Middle frontal gyrus (tissue), 1 donor: ENCODE measurements around the gene SEPTIN3.
"Not testable (repeated sequence)": the region's sequence is repeated elsewhere in the genome, so short reads cannot be mapped to it uniquely, and the experiment has no call there.

Experiments used
- DNase-seq: peaks from one replicate; pipeline ENCODE4 v3.0.0-alpha.2; 2015; ENCODE audit warnings: low spot score; ENCODE audit errors: extremely low spot score

The SEPTIN3 gene

GRCh38 chr22:41940832-41941765 lies 28.1 kb upstream of the SEPTIN3 start:
- peak; percentile 70 for DNase-seq

DNA sequence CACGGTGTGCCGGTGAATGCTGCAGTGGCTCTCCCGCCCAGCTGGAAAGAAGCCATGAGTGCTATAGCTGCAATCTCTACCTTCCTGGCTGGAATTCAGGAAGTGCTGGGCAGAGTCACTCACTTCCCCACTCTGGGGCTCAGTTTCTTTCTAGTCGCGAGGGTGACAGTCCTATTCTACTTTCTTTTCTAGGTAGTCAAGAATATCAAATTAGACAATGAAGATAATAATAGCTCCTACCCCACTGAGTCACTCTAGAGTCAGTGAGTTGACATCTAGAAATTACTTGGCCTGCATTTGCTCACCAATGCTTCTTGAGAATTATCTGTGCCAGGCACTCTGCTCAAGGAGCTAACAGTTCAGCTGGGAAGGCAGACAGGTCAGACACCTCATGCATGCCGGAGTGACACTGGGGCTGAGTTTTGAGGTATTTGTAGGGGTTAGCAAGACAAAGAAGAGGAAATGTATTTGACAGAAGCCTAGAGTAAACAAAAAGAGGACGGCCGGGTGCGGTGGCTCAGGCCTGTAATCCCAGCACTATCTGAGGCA lies 25.5 kb upstream of the SEPTIN3 start:
- no peak for DNase-seq

- peak; percentile 81 for DNase-seq
Observed at GRCh38 chr22:41946629-41947423, 22.4 kb upstream of the SEPTIN3 start, which contains the start of gene CENPM. CENPM (minus strand) TSS chr22:41947152; CDS start chr22:41947076, 76 bp downstream.

DNA sequence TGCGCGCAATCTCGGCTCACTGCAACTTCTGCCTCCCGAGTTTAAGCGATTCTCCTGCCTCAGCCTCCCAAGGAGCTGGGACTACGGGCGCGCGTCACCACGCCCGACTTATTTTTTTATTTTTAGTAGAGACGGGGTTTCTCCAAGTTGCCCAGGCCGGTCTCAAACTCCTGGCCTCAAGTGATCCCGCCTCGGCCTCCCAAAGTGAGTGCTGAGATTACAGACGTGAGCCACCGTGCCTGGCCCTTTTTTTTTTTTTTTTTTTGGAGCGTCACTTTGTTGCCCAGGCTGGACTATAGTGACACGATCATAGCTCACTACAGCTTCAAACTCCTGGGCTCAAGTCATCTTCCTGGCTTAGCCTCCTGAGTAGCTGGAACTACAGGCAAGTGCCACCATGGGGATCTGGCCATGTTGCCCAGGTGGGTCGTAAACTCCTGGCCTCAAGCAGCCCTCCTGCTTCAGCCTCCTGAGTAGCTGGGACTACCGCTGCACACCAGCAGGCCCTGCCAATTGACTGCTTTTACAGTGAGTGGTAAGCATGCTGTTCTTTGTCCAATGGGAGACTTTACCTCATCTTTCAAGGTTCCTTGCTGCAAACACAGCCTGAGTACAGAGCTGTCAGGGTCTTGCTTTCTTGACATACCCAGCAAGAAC lies 21.7 kb upstream of the SEPTIN3 start:
- no peak for DNase-seq

- no peak for DNase-seq
Observed at GRCh38 chr22:41948142-41948541, 21.1 kb upstream of the SEPTIN3 start.

- not testable (repeated sequence) for DNase-seq
Observed at GRCh38 chr22:41948928-41949296, 20.3 kb upstream of the SEPTIN3 start.

DNA sequence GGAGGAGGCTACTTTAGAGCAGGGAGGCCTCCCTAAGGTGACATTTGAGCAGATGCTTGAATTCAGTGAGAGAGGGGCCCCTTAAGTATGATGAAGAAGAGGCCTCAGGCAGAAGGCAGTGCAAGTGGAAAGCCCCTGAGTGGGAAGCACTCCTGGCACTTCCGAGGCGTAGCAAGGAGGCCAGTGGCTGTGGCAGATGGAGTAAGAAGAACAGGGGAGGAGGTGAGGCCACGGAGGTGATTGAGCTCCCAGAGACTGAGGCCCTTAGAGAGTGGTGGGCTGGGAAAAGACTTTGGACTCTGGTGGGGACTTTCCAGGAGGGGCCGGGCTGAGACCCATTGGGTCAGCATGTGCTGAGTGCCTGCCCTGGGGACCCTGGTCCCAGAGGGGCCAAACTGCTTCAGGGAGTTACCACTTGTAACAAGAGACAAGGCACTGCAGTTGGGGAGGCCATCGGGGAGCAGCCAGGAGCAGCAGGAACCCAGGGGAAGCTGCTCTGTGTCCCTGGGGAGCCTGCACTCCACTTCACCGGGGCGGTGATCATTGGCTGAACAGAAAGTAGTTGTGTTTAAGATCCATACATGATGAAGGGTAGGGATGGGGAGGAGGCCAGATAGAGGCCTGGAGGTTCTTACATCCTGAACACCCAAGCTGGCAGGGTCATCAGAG lies 19.8 kb upstream of the SEPTIN3 start:
- no peak for DNase-seq

DNA sequence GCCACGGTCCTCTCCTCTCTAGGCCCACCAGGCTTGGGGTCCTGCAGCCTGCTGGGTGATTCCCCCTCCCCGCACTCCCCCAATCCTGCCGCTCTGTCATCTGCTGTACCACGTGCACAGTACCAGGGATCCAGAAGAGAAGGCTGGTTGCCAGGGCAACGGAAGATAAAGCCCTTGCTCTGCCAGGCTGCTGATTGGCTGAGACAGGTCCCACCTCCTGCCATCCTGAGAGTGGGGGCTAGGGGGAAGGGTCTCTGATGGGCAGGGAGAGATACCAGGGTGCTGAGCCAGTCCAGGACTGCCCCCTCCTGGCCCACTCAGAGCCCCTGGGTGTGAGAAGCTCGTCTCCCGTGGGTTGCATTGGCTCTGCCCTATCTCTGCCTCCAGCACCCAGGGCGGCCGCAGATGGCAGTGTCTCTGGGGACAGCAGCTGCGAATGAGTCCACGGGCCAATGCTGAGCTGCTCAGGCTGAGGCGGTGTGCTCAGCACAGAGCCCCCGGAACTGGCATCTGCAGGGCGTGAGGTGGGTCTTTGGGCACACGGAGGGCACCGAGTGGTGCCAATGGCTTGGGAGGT lies 17.3 kb upstream of the SEPTIN3 start, which contains the start of gene SMIM45:
Gene SMIM45 (plus strand): TSS at position 253 of the 577 bp plus-strand sequence.
- DNase-seq: peak; percentile 69

- DNase-seq: no peak
Observed at GRCh38 chr22:41952713-41953112, 16.5 kb upstream of the SEPTIN3 start.

DNA sequence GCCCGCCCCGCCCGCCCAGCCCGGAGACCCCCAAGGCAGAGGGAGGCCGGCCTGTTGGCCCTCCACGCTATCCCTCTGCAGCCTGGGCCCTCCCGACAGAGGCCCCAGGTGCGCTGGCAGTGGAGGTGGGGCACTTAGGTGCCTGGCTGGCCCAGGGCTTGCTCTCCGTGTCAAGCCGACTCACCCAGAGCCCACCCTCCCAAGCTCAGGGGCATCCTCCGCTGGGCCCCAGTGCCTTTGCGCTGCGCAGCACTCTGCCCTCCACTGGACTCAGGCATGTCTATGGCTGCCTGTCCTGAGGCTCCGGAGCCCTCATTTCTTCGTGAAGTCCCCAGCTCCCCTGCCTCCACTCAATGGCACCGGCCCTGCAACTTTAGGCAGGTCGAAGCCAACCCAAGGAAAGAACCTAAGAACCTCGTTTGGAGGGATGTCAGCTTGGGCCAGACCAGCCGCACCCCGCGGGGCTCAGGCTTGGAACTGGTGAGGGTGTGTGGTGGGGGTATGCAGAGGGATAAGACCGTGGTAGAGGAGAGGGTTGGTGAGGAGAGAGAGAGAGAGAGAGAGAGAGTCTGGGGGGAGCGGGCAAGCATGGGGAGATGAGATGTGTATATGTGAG lies 11.2 kb upstream of the SEPTIN3 start:
- no peak for DNase-seq

GRCh38 chr22:41963453-41964111 lies 5.7 kb upstream of the SEPTIN3 start:
- no peak for DNase-seq

DNA sequence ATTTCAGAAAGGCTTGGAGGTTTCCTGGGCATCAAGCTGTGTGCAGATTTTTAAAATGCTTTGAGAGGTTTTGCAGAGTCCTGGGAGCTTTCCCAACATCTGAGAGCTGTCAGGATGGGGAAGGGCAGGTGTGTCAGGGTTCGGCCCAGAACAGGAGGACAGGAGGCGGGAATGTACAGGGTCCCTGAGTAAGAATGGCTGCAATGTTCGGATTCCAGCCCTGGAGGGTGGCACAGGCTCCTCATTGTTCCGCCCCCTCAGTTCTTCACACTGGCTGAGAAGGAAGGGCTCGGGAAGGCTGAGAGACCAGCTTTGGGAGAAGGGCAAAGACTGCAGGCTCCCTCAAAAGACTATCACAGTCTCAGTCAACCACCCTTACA lies 5.1 kb upstream of the SEPTIN3 start:
- no peak for DNase-seq

GRCh38 chr22:41966225-41966606 lies 3.0 kb upstream of the SEPTIN3 start:
- no peak for DNase-seq

DNA sequence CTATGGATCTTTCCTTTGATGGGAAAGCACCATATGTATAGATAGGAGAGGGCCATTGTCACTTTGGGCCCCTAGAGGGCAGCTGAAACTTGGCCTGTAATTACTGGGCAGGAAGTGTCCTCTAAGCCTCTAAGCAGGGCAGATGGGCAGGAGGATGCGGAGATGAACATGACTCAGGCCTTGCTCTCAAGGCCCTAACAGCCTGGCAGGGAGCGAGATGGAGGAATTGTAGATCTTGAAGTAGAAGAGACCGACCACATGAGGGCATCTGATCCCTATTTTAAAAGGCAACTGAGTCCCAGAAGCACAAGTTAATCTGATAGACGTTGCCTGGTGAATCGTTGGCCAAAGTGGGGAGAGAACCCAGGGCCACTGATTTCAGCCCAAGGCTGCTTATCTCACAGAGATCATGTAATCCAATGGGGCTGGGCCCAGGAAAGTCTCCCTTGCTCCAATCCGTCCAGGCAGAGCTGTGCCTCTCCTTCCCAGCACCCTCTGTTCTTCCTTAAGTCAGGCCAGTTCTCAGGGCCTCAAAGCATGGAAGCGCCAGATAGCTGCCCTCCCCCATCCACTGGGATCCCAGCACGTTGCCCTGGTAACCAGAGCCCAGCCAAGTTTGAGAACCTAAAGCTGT lies 2.5 kb upstream of the SEPTIN3 start:
- no peak for DNase-seq

- DNase-seq: no peak
Observed at GRCh38 chr22:41968601-41969000, 642 bp upstream of the SEPTIN3 start.

- no peak for DNase-seq
Observed at GRCh38 chr22:41970601-41971000, 1.4 kb downstream of the SEPTIN3 start.

DNA sequence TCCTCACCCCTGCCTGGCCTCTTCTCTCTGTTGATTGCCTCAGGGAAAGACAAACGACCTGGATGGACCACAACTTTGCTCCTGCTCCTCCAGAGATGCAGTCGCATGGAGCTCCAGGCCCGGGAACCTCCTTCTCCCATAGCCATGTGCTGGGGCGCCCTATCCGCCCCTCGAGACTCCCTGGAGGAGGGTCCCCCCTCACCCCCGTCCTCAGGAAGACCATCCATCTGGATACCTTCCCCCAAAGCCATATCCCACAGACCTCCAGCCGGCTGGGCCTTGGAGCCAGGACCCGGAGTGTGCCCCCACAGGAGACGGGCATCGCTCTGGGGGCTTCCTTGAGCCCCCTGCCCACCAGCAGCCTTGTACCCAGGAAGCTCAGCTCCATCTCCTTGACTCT lies 2.2 kb downstream of the SEPTIN3 start:
- no peak for DNase-seq

DNA sequence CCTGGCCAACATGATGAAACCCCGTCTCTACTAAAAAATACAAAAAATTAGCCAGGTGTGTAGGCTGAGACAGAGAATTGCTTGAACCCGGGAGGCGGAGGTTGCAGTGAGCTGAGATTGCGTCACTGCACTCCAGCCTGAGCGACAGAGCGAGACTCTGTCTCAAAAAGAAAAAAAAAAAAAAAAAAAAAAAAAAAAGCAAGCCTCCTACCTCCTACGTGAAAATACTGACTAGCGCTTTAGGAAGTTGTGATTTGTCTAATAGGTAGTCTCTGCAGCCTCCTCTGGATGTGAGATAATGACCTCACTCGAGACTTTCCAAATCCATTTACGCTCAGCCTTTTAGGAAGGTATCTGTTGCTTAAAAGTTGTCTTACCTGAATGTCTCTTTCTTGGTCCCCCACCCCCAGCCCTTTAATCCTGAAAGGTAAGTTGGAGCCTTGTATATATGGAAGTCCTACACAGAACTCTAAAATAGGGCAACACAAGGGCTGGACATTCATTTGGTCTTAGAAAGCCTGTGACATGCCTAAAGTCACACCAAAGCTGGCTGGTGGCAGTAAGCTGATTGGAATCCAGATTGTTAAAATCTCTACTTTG lies 5.5 kb downstream of the SEPTIN3 start:
- DNase-seq: no peak
